Motor neuron (in vitro differentiated cells): ENCODE data around the gene ARMH3. TPM values are rescaled to one million over a fixed set of nuclear protein-coding genes. Genes with fewer than 3 reads are reported as not detected.

Source experiments
- ATAC-seq, 8 experiments: fragments of 200-7000 bp; cut with Tn5 transposase; replicated peaks in 6 of 8; 2 replicates each; pipeline ENCODE4 v1.8.0; 2021; ENCODE audit warnings: mild to moderate bottlenecking in 8 of 8, moderate library complexity in 8 of 8
- H3K27ac ChIP-seq, 2 donors: fragments of 250-450 bp; sonication (Bioruptor Pico); 2 replicates each; pipeline ENCODE4 v1.9.0; 2021; ENCODE audit warnings: antibody characterized with exemption in 2 of 2, mild to moderate bottlenecking in 2 of 2, moderate library complexity in 1 of 2
- H3K4me1 ChIP-seq, 2 donors: fragments of 250-450 bp; sonication (Bioruptor Pico); replicated peaks in 1 of 2; 2 replicates each; pipeline ENCODE4 v1.6.1; 2021; ENCODE audit warnings: antibody characterized with exemption in 2 of 2, mild to moderate bottlenecking in 2 of 2, moderate library complexity in 1 of 2
- H3K4me3 ChIP-seq, 5 donors: fragments of 250-450 bp; sonication (Bioruptor Pico); 2 replicates each; pipeline ENCODE4 v1.9.0; 2021; ENCODE audit warnings: antibody characterized with exemption in 5 of 5, mild to moderate bottlenecking in 5 of 5, moderate library complexity in 4 of 5
- WGBS, 10 experiments: fragments of 450-650 bp; shearing (Covaris generic); methylation state at CpG; one replicate each; pipeline ENCODE4 v1.0.0; 2022; 5-methylcytosine and 5-hydroxymethylcytosine counted together
- in situ Hi-C, 9 experiments: fragments of 400-800 bp; cut with MboI; loops; one replicate each; pipeline ENCODE4 v1.15.0; 2021; ENCODE audit warnings: low sequenced_read_pairs in 9 of 9, low pct_unique_long_range_greater_than_20kb in 2 of 9; ENCODE audit not compliant: unreplicated experiment in 9 of 9
- total RNA-seq, 8 experiments: library from RNA; unstranded; fragments of 300-600 nt; gene quantifications; 2 replicates each; pipeline versions ENCODE4 v1.2.3 to v1.2.4, GENCODE V29; 2022

The ARMH3 gene
- total RNA-seq, 8 experiments from 2014 or later: 5.5 to 18.3 (median 10.0) TPM

- ATAC-seq: no peak
- Histone ChIP-seq H3K4me3 (no peak overlapping the region), H3K27ac (no peak overlapping the region), H3K4me1 (no peaks in the 10 kb centered on the region)
- in situ Hi-C loops: no loop called here
- 56 to 85% (median 76%) methylated on average over 1 to 3 of the region's 3 CpGs for WGBS, 10 experiments
These were observed 90.8 kb downstream of the ARMH3 start for GRCh38 chr10:101965075-101965765.

- H3K27ac ChIP-seq: no peak overlapping the region
- no peak overlapping the region for H3K4me3 ChIP-seq
- in situ Hi-C loops: no loop called here
- peak in 1 of 8 experiments; percentile 44 for ATAC-seq
- WGBS, 10 experiments: 67 to 94% (median 80%) methylated on average over 1 to 5 of the region's 5 CpGs; no CpG with 5 or more reads in 1 of the 10 experiments
- peaks cover 3 to 12% of the 10 kb centered on the region in 2 donors for H3K4me1 ChIP-seq
These were observed 94.1 kb downstream of the ARMH3 start for GRCh38 chr10:101961591-101962498.

- ATAC-seq: no peak
- in situ Hi-C loops: no loop called here
- WGBS, 10 experiments: 73 to 100% (median 94%) methylated on average over 1 to 6 of the region's 6 CpGs
- Histone ChIP-seq H3K4me1 (peaks cover 5 to 12% of the 10 kb centered on the region in 2 donors), H3K27ac (no peak overlapping the region), H3K4me3 (no peak overlapping the region)
These were observed 95.0 kb downstream of the ARMH3 start for GRCh38 chr10:101960879-101961395.

GRCh38 chr10:101959346-101959916, 96.5 kb downstream of the ARMH3 start:
- WGBS, 10 experiments: 66 to 100% (median 84%) methylated on average over 1 to 7 of the region's 8 CpGs; no CpG with 5 or more reads in 3 of the 10 experiments
- ATAC-seq: peak in 5 of 8 experiments; percentile 47 to 73 (median 63)
- in situ Hi-C loops: no loop called here
- peaks cover 5 to 12% of the 10 kb centered on the region in 2 donors for H3K4me1 ChIP-seq
- peak overlapping the region in 1 of 2 donors; percentile 62 for H3K27ac ChIP-seq
- no peak overlapping the region for H3K4me3 ChIP-seq

GRCh38 chr10:101958691-101959090, 97.3 kb downstream of the ARMH3 start:
- in situ Hi-C loops: no loop called here
- 43 to 100% (median 67%) methylated on average over 1 of the region's 1 CpG; no CpG with 5 or more reads in 5 of the 10 experiments for WGBS, 10 experiments
- Histone ChIP-seq H3K4me3 (no peak overlapping the region), H3K4me1 (peaks cover 5 to 12% of the 10 kb centered on the region in 2 donors), H3K27ac (peak overlapping the region in 1 of 2 donors; percentile 62)
- ATAC-seq: no peak

GRCh38 chr10:101956898-101957297, 99.1 kb downstream of the ARMH3 start:
- no peak for ATAC-seq
- Histone ChIP-seq H3K4me1 (peaks cover 5 to 12% of the 10 kb centered on the region in 2 donors), H3K27ac (no peak overlapping the region), H3K4me3 (no peak overlapping the region)
- 82 to 100% (median 100%) methylated on average over 1 of the region's 1 CpG; no CpG with 5 or more reads in 1 of the 10 experiments for WGBS, 10 experiments
- in situ Hi-C loops: no loop called here

- no peak overlapping the region for H3K27ac ChIP-seq
- peaks cover 5 to 12% of the 10 kb centered on the region in 2 donors for H3K4me1 ChIP-seq
- in situ Hi-C loops: no loop called here
- no peak overlapping the region for H3K4me3 ChIP-seq
- 67 to 100% (median 100%) methylated on average over 1 of the region's 1 CpG; no CpG with 5 or more reads in 3 of the 10 experiments for WGBS, 10 experiments
- peak in 2 of 8 experiments; percentile 24 to 76 for ATAC-seq
These were observed 99.9 kb downstream of the ARMH3 start for GRCh38 chr10:101956117-101956516.

- WGBS, 10 experiments: 56 to 100% (median 92%) methylated on average over 1 to 2 of the region's 2 CpGs
- no peak for ATAC-seq
- in situ Hi-C loops: no loop called here
These were observed 103.8 kb downstream of the ARMH3 start for GRCh38 chr10:101952191-101952590.

GRCh38 chr10:101950213-101950612, 105.8 kb downstream of the ARMH3 start:
- no peak for ATAC-seq
- Histone ChIP-seq H3K4me3 (no peak overlapping the region), H3K27ac (no peak overlapping the region), H3K4me1 (no peaks in the 10 kb centered on the region)
- in situ Hi-C loops: no loop called here

More at GRCh38 chr10:101952191-101952590, 103.8 kb downstream of the ARMH3 start:
- peaks cover 0 to 2% of the 10 kb centered on the region in 2 donors for H3K4me1 ChIP-seq
- H3K27ac ChIP-seq: no peak overlapping the region
- H3K4me3 ChIP-seq: no peak overlapping the region

GRCh38 chr10:101941871-101942270, 114.1 kb downstream of the ARMH3 start:
- Histone ChIP-seq H3K4me3 (no peak overlapping the region), H3K27ac (no peak overlapping the region), H3K4me1 (peaks cover 0 to 9% of the 10 kb centered on the region in 2 donors)
- WGBS, 10 experiments: 0 to 83% (median 73%) methylated on average over 1 of the region's 1 CpG; no CpG with 5 or more reads in 1 of the 10 experiments
- in situ Hi-C loops: no loop called here
- no peak for ATAC-seq

GRCh38 chr10:101940916-101941315, 115.1 kb downstream of the ARMH3 start:
- WGBS, 10 experiments: 13 to 100% (median 82%) methylated on average over 1 of the region's 1 CpG; no CpG with 5 or more reads in 4 of the 10 experiments
- Histone ChIP-seq H3K4me1 (peaks cover 0 to 9% of the 10 kb centered on the region in 2 donors), H3K27ac (no peak overlapping the region), H3K4me3 (no peak overlapping the region)
- no peak for ATAC-seq
- in situ Hi-C loops: no loop called here

- Histone ChIP-seq H3K27ac (no peak overlapping the region), H3K4me3 (no peak overlapping the region), H3K4me1 (peaks cover 8 to 9% of the 10 kb centered on the region in 2 donors)
- 71 to 100% (median 100%) methylated on average over 1 to 3 of the region's 3 CpGs; no CpG with 5 or more reads in 1 of the 10 experiments for WGBS, 10 experiments
- peak in 1 of 8 experiments; percentile 4 for ATAC-seq
- in situ Hi-C loops: no loop called here
These were observed 116.2 kb downstream of the ARMH3 start for GRCh38 chr10:101939729-101940128.
